GM21717 (cell line): ENCODE data around the gene MYH7.
"Not testable (repeated sequence)": the region's sequence is repeated elsewhere in the genome, so short reads cannot be mapped to it uniquely, and the experiment has no call there.

Experiments used
- ATAC-seq: cut with Tn5 transposase; IDR thresholded peaks from one replicate; pipeline ENCODE4 v1.9.1; 2021; ENCODE audit warnings: mild to moderate bottlenecking, moderate library complexity; ENCODE audit not compliant: unreplicated experiment

Gene MYH7

DNA sequence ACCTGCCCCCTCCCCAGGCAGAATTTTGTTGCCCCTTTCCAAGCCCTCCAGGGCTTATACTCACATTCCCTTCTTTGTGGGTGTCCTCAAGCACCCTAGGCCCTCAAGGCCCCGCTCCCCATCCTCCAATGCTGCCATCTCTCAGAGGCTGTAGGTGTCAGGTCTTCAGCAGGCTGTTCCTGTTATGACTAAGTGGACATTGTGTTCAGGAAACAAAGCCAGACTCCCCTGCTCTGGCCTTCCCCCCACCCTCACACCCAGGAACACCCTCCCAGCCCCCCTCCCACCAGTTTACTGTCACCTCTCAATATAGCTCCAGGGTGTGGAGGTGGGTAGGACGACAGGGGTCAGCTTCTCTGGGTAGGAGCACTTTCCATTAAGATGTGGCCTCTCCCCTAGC lies 26.0 kb downstream of the MYH7 start:
- ATAC-seq: no peak

- ATAC-seq: no peak
These were observed 27.2 kb downstream of the MYH7 start for GRCh38 chr14:23408307-23408630.

GRCh38 chr14:23407516-23408306 lies 27.7 kb downstream of the MYH7 start, which contains the start of gene MYH6:
MYH6 (minus strand) TSS chr14:23408273; CDS start chr14:23407223, 1,050 bp downstream.
- ATAC-seq: no peak

GRCh38 chr14:23406725-23407355 lies 28.6 kb downstream of the MYH7 start:
- no peak for ATAC-seq

DNA sequence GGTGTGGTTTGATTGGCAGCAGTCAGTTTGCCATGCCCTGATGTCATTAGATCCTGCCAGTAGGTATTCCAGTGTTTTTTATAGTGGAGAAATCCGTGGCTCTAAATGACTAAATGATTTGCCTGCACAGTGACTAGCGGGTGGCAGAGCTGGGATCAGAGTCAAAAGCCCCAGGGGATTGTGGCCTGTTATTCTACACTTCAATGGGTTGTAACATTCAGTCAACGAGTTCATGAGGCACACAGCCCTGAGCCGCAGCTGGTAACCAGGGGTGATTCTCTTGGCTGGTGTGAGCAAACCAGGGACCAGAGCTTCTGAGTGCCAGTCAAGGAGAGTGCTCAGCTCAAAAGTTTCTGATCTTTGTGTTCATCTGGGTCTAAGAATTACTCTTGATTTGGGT lies 29.2 kb downstream of the MYH7 start:
- no peak for ATAC-seq

DNA sequence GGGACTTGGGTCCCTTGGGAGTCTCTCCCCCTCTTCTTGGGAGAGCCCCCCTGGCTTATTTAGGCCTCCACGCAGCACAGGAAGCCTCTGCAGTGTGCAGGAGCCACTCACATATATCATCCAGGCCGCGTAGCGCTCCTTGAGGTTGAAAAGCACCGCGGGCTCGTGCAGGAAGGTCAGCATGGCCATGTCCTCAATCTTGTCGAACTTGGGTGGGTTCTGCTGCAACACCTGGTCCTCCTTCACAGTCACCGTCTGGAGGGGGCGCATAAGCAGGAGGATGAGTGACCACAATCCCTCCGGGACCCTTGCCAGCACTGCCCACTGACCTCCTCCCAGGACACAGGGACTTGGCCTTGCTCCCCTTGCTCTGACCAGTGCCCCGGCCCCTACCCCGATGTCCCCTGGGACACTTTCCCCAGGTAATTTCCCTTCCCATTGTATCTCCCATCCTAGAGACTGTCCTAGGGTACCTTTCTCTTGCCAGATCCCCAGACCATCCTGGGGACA lies 29.9 kb downstream of the MYH7 start:
- no peak for ATAC-seq

DNA sequence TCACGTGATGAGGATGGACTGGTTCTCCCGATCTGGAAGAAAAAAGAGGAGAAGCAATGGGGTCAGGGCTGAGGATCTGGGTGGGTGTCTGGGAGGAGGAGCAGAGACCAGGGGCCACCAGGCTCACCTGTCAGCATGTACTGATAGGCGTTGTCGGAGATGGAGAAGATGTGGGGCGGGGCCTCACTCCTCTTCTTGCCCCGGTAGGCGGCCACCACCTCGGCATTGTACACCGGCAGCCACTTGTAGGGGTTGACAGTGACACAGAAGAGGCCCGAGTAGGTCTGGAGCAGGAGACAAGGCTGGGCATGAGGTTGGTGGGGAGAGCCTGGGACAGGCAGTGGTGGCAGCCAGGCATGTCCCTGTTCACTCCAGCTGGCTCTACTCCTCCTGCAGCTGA lies 30.4 kb downstream of the MYH7 start:
- ATAC-seq: no peak

GRCh38 chr14:23404331-23404900 lies 31.0 kb downstream of the MYH7 start:
- ATAC-seq: no peak

GRCh38 chr14:23403908-23404307 lies 31.6 kb downstream of the MYH7 start:
- no peak for ATAC-seq

DNA sequence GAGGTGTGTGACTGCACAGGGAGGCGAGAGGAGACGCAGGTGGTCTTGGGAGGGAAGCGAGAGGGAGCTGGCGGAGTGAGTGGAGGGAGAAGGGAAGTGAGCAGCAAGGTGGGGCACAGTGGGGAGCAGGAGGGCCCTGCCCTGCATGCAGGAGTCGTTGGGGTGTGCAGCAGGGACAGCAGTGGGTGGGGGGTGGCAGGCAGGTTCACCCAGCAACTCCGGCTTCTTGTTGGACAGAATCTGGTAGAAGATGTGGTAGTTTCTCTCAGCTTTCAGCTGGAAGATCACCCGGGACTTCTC lies 32.4 kb downstream of the MYH7 start:
- no peak for ATAC-seq

GRCh38 chr14:23402296-23403138 lies 32.9 kb downstream of the MYH7 start:
- no peak for ATAC-seq

- ATAC-seq: no peak
These were observed 34.2 kb downstream of the MYH7 start for GRCh38 chr14:23401291-23401690.

GRCh38 chr14:23400496-23401149 lies 34.8 kb downstream of the MYH7 start:
- not testable (repeated sequence) for ATAC-seq

DNA sequence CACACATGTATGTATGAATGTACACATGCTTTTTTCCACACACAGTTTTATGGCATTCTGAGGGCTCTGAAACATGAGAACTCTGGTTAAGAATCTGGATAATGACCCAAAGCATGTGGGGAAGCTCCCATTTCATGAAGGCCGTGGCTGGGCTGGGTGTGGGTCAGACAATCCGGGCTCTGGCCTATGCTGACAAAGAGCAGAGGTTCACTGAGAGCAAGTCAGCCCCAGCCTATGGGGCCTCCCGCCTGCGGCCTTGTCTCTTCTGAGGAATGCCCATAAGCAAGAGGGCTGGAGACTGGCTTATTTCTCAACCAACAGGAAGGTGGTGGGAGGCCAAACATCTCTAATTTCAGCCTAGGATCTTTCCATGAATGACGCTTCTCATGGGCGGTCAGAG lies 35.9 kb downstream of the MYH7 start:
- ATAC-seq: no peak

DNA sequence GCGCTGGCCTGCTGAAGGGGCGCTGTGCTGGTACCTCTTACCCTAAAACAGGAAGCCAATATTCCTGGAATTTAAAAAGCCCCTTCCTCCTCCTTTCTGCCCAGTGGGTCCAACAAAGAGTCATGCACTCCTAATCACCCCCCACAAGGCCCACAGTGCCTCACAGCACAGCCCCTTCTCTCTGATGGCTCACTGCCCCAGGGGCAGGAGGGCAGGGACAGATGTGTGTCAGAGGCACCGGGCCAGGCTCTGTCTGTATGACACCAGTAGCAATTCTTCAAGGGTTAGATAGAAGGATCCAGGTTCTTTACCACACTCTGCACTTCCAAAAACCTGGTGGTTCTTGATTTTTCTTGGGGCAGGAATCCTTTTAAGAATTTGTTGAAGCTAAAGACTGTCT lies 36.3 kb downstream of the MYH7 start:
- no peak for ATAC-seq

- ATAC-seq: no peak
These were observed 37.1 kb downstream of the MYH7 start for GRCh38 chr14:23398348-23398747.

GRCh38 chr14:23396781-23397407 lies 38.6 kb downstream of the MYH7 start:
- no peak for ATAC-seq

DNA sequence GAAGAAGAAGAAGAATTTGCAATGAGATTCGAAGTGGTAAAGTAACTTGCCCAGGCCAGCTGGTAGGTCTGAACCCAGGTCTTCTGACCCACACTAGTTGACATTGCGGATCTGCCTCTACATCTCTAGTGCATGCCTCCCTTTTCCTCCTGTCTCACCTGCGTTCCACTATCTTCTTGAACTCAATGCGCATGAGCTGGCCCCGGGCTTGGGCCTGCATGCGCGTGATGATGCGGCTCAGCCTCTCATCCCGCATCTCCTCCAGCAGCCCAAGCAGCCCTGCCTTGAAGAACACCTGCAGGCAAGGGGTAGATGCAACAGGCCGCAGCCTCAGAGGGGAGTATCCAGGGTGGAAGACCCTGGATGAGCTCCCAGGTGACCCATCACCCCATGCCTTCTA lies 39.3 kb downstream of the MYH7 start:
- ATAC-seq: no peak

DNA sequence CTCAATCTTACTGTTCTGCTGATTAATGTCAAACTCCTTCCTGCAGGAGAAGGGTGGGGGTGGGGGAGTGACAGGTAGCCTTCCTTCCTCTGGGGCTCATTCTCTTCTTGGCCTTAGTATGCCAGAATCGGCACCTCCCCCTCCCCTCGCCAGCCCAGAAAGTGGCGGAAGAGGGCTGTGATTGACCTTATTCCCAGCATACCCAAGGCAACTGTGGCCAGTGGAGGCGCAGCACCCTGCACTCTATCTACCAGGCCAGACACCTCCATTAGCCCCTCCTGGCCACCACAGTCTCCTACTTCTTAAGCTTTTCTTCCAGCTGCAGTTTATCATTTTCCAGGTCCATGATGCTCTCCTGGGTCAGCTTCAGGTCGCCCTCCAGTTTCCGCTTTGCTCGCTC lies 42.8 kb downstream of the MYH7 start:
- ATAC-seq: no peak

DNA sequence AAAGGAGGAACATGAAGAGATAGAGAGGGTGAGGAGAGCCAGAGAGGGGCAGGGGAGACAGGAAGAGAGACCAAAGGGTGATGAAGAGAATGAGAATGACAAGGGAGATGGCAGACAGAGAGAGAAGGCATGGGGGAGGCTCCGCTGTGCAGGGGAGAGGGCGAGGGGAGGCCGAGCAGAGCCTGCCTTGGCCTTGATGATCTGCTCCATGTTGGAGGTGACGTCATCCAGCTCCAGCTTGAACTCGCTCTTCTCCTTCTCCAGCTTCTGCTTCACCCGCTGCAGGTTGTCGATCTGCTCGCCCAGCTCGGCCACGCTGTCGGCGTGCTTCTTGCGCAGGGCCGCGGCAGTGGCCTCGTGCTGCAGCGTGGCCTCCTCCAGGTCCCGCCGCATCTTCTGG lies 45.6 kb downstream of the MYH7 start:
- ATAC-seq: not testable (repeated sequence)
